ENCODE data around the gene SCGB1D2.

Gene SCGB1D2

GRCh38 chr11:62264004-62264403, 22.0 kb downstream of the SCGB1D2 start:
- Histone ChIP-seq H3K4me1 (ENCODE audit: control insufficient read depth, insufficient read depth, low read length) (no peaks in the 10 kb centered on the region), H3K27me3 (ENCODE audit: control insufficient read depth, insufficient read depth, low read length) (no peaks in the 10 kb centered on the region), H3K36me3 (ENCODE audit: control insufficient read depth, insufficient read depth, low read length) (no peaks in the 10 kb centered on the region), H3K9me3 (ENCODE audit: control insufficient read depth, low read length) (no peaks in the 10 kb centered on the region), H3K4me3 (ENCODE audit: low read length) (no peak overlapping the region), H3K9ac (ENCODE audit: low read length) (no peak overlapping the region)

GRCh38 chr11:62266558-62266957, 24.5 kb downstream of the SCGB1D2 start:
- Histone ChIP-seq H3K4me3 (ENCODE audit: low read length) (no peak overlapping the region), H3K9ac (ENCODE audit: low read length) (no peak overlapping the region), H3K36me3 (ENCODE audit: control insufficient read depth, insufficient read depth, low read length) (no peaks in the 10 kb centered on the region), H3K4me1 (ENCODE audit: control insufficient read depth, insufficient read depth, low read length) (no peaks in the 10 kb centered on the region), H3K27me3 (ENCODE audit: control insufficient read depth, insufficient read depth, low read length) (no peaks in the 10 kb centered on the region), H3K9me3 (ENCODE audit: control insufficient read depth, low read length) (no peaks in the 10 kb centered on the region)

- Histone ChIP-seq H3K9ac (ENCODE audit: low read length) (no peak overlapping the region), H3K4me3 (ENCODE audit: low read length) (no peak overlapping the region), H3K4me1 (ENCODE audit: control insufficient read depth, insufficient read depth, low read length) (no peaks in the 10 kb centered on the region), H3K27me3 (ENCODE audit: control insufficient read depth, insufficient read depth, low read length) (no peaks in the 10 kb centered on the region), H3K36me3 (ENCODE audit: control insufficient read depth, insufficient read depth, low read length) (no peaks in the 10 kb centered on the region), H3K9me3 (ENCODE audit: control insufficient read depth, low read length) (no peaks in the 10 kb centered on the region)
Observed at GRCh38 chr11:62267050-62267449, 25.0 kb downstream of the SCGB1D2 start.

- H3K27me3 ChIP-seq (ENCODE audit: control insufficient read depth, insufficient read depth, low read length), result no peaks in the 10 kb centered on the region
- H3K9ac ChIP-seq (ENCODE audit: low read length), result no peak overlapping the region
- H3K36me3 ChIP-seq (ENCODE audit: control insufficient read depth, insufficient read depth, low read length), result no peaks in the 10 kb centered on the region
- no peaks in the 10 kb centered on the region for H3K9me3 ChIP-seq (ENCODE audit: control insufficient read depth, low read length)
- H3K4me1 ChIP-seq (ENCODE audit: control insufficient read depth, insufficient read depth, low read length), result no peaks in the 10 kb centered on the region
- no peak overlapping the region for H3K4me3 ChIP-seq (ENCODE audit: low read length)
Observed at GRCh38 chr11:62267576-62267975, 25.5 kb downstream of the SCGB1D2 start.

GRCh38 chr11:62269654-62270278, 27.7 kb downstream of the SCGB1D2 start, which contains the start of gene SCGB2A2:
Gene SCGB2A2, plus strand, starts transcription at chr11:62270158. Its CDS starts 59 bp downstream, at chr11:62270217.
- Histone ChIP-seq H3K4me1 (ENCODE audit: control insufficient read depth, insufficient read depth, low read length) (no peaks in the 10 kb centered on the region), H3K27me3 (ENCODE audit: control insufficient read depth, insufficient read depth, low read length) (no peaks in the 10 kb centered on the region), H3K4me3 (ENCODE audit: low read length) (no peak within 1 kb of the TSS), H3K36me3 (ENCODE audit: control insufficient read depth, insufficient read depth, low read length) (no peaks in the 10 kb centered on the region), H3K9me3 (ENCODE audit: control insufficient read depth, low read length) (no peaks in the 10 kb centered on the region), H3K9ac (ENCODE audit: low read length) (no peak within 1 kb of the TSS)

DNA sequence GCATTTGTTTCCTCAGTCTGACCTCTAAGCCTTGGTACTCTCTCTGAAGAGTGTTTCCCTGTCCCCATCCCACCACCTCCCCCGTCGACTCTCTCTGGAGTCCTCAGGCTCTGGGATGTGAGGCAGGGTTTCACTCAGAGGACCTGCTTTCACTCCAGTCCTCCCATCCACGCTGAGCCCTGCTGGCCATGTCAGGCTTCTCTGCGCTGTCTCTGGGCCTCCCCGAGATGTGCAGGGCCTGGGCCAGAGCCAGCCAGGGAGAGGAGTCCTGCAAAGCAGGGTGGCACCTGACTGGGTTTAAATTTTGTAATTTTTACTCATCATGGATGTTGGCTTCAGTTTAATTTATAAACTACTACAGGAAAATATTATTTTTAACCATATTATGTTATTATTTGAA, 31.2 kb downstream of the SCGB1D2 start:
- Histone ChIP-seq H3K9me3 (ENCODE audit: control insufficient read depth, low read length) (no peaks in the 10 kb centered on the region), H3K4me1 (ENCODE audit: control insufficient read depth, insufficient read depth, low read length) (no peaks in the 10 kb centered on the region), H3K36me3 (ENCODE audit: control insufficient read depth, insufficient read depth, low read length) (no peaks in the 10 kb centered on the region), H3K27me3 (ENCODE audit: control insufficient read depth, insufficient read depth, low read length) (no peaks in the 10 kb centered on the region), H3K4me3 (ENCODE audit: low read length) (no peak overlapping the region), H3K9ac (ENCODE audit: low read length) (no peak overlapping the region)

GRCh38 chr11:62273789-62274275, 31.8 kb downstream of the SCGB1D2 start:
- H3K4me1 ChIP-seq (ENCODE audit: control insufficient read depth, insufficient read depth, low read length), result no peaks in the 10 kb centered on the region

GRCh38 chr11:62280452-62280851, 38.4 kb downstream of the SCGB1D2 start:
- Histone ChIP-seq H3K9ac (ENCODE audit: low read length) (no peak overlapping the region), H3K27me3 (ENCODE audit: control insufficient read depth, insufficient read depth, low read length) (no peaks in the 10 kb centered on the region), H3K36me3 (ENCODE audit: control insufficient read depth, insufficient read depth, low read length) (no peaks in the 10 kb centered on the region), H3K4me3 (ENCODE audit: low read length) (no peak overlapping the region), H3K9me3 (ENCODE audit: control insufficient read depth, low read length) (no peaks in the 10 kb centered on the region), H3K4me1 (ENCODE audit: control insufficient read depth, insufficient read depth, low read length) (no peaks in the 10 kb centered on the region)

More at GRCh38 chr11:62273789-62274275, 31.8 kb downstream of the SCGB1D2 start:
- Histone ChIP-seq H3K4me3 (ENCODE audit: low read length) (no peak overlapping the region), H3K9ac (ENCODE audit: low read length) (no peak overlapping the region), H3K36me3 (ENCODE audit: control insufficient read depth, insufficient read depth, low read length) (no peaks in the 10 kb centered on the region), H3K9me3 (ENCODE audit: control insufficient read depth, low read length) (no peaks in the 10 kb centered on the region), H3K27me3 (ENCODE audit: control insufficient read depth, insufficient read depth, low read length) (no peaks in the 10 kb centered on the region)

Data from mucosa of stomach (tissue), 1 donor.